HL-60 (cell line): ENCODE data around the gene WLS.

ENCODE experiments used
- POLR2AphosphoS5 ChIP-seq: IDR thresholded peaks from 2 replicates; pipeline ENCODE4 v1.6.1; 2012; ENCODE audit warnings: low read depth
- TF ChIP-seq, protein P1 (sequence below): IDR thresholded peaks from 2 replicates; pipeline ENCODE4 v1.6.1; 2012; ENCODE audit warnings: low read depth; ENCODE audit not compliant: insufficient replicate concordance
- TF ChIP-seq, protein P2 (sequence below): IDR thresholded peaks from one replicate; pipeline ENCODE4 v1.5.1; 2011; ENCODE audit warnings: low read length, control low read depth, inconsistent platforms; ENCODE audit not compliant: insufficient read depth

DNA sequence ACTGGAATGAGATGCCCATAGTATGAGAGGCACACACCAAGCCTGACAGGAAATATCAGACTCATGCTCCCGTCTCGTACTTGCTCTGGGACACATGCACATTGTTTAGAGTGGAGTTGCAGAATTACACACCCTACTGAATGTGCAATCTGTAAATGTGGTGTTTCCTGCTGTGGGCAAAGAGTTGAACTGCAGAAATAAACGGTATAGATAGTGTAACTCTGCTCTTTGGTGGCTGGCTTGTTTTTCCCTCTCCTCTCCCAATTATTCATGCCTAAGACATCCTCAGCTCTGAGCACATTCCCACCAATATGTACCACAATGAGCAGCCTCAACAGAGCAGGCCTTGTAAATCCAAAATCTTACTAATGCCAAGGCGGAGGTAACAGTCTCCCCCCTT is 91.8 kb downstream of the WLS start:
- TF ChIP-seq, protein P1, sequence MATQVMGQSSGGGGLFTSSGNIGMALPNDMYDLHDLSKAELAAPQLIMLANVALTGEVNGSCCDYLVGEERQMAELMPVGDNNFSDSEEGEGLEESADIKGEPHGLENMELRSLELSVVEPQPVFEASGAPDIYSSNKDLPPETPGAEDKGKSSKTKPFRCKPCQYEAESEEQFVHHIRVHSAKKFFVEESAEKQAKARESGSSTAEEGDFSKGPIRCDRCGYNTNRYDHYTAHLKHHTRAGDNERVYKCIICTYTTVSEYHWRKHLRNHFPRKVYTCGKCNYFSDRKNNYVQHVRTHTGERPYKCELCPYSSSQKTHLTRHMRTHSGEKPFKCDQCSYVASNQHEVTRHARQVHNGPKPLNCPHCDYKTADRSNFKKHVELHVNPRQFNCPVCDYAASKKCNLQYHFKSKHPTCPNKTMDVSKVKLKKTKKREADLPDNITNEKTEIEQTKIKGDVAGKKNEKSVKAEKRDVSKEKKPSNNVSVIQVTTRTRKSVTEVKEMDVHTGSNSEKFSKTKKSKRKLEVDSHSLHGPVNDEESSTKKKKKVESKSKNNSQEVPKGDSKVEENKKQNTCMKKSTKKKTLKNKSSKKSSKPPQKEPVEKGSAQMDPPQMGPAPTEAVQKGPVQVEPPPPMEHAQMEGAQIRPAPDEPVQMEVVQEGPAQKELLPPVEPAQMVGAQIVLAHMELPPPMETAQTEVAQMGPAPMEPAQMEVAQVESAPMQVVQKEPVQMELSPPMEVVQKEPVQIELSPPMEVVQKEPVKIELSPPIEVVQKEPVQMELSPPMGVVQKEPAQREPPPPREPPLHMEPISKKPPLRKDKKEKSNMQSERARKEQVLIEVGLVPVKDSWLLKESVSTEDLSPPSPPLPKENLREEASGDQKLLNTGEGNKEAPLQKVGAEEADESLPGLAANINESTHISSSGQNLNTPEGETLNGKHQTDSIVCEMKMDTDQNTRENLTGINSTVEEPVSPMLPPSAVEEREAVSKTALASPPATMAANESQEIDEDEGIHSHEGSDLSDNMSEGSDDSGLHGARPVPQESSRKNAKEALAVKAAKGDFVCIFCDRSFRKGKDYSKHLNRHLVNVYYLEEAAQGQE = no peak
- TF ChIP-seq, protein P2, sequence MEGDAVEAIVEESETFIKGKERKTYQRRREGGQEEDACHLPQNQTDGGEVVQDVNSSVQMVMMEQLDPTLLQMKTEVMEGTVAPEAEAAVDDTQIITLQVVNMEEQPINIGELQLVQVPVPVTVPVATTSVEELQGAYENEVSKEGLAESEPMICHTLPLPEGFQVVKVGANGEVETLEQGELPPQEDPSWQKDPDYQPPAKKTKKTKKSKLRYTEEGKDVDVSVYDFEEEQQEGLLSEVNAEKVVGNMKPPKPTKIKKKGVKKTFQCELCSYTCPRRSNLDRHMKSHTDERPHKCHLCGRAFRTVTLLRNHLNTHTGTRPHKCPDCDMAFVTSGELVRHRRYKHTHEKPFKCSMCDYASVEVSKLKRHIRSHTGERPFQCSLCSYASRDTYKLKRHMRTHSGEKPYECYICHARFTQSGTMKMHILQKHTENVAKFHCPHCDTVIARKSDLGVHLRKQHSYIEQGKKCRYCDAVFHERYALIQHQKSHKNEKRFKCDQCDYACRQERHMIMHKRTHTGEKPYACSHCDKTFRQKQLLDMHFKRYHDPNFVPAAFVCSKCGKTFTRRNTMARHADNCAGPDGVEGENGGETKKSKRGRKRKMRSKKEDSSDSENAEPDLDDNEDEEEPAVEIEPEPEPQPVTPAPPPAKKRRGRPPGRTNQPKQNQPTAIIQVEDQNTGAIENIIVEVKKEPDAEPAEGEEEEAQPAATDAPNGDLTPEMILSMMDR = no peak
- TF ChIP-seq POLR2AphosphoS5 = no peak
